Measurements from ENCODE around the gene RAB36.

The RAB36 gene

DNA sequence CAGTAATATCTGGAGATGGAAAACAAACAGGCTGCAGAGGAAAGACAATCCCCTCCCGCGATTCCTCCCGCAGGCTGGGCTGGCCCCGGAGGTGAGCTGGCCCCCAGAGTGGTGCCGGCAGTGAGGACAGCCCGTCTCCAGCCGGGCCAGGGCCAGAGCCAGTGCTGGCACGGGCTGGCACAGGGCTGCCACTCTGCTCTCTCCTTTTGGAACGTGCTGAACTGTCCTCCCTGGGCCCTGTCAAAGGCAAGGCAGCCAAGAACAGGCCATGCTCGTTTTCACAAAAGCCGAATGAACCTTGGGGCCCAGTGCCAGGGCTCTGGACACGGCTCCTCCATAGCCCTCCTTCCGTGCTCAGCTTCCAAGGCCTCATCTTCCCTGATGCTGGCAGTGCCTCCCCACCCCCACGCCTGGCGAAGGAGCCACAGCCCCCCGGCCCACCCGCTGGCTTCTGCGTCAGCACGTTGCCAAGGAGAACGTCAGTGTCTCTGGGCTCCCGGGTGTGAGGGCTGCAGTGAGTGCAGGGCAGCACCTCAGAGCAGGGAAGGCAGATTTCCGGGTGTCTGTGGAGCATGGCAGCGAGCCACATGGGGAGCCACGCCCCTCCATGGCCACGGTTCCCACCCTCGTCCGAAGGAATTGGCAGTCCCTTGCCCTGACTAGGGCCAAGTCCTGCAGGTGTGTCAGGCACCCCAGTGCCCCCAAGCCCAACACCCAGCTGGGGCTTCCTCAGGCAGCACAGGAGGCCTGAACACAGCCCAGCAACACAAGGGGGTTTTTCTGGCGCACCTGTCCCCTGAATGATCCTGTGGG, 46.4 kb upstream of the RAB36 start:
- Mint-ChIP-seq H3K9me3 (no peaks in the 10 kb centered on the region), H3K36me3 (ENCODE audit: low read depth) (no peaks in the 10 kb centered on the region), H3K27ac (no peak overlapping the region), H3K4me1 (peaks cover 31% of the 10 kb centered on the region), H3K27me3 (ENCODE audit: low read depth) (peaks cover 12% of the 10 kb centered on the region), H3K4me3 (no peak overlapping the region)
- TF ChIP-seq CTCF (IDR thresholded peaks at IDR 0.05; ENCODE audit: unreplicated experiment in 3 of 3) = no peak

- Mint-ChIP-seq H3K9me3 (no peaks in the 10 kb centered on the region), H3K4me1 (peaks cover 31% of the 10 kb centered on the region), H3K27me3 (ENCODE audit: low read depth) (peaks cover 13% of the 10 kb centered on the region), H3K4me3 (no peak overlapping the region), H3K27ac (no peak overlapping the region), H3K36me3 (ENCODE audit: low read depth) (no peaks in the 10 kb centered on the region)
- no peak for TF ChIP-seq CTCF (IDR thresholded peaks at IDR 0.05; ENCODE audit: unreplicated experiment in 3 of 3)
Observed at GRCh38 chr22:23099531-23099804, 45.8 kb upstream of the RAB36 start.

DNA sequence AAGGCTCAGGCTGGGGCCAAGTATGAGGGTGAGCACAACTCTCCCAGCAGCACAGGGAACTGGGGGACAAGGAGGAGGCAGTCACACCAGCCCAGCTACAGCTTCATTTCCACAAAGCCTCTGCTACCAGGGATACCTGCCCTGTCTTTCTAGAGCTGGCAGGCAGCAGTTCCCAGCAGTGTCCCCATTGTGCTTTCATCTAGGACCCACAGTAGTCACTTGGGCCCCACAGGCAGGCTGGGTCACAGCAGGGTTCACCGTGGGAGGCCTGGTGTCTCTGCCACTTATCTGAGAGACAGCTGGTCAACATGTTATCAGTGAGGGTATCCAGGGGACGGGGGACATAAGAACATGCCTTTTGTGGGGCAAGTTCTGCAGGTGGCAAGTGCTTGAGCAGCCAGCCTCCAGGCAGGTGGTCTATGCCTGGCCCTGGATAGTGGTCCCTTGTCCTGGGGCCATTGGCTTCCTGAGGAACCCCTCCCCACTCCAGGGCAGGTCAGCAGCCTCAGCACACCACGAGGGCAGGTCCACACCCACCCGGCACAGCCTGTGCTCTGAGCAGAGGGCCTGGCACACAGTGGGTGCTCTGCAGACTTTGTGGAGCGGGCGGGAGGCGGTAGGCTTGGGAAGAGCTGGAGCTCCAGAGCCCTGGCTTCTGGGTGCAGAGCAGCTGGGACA, 45.0 kb upstream of the RAB36 start:
- H3K9me3 Mint-ChIP-seq = no peaks in the 10 kb centered on the region
- peaks cover 15% of the 10 kb centered on the region for H3K27me3 Mint-ChIP-seq (ENCODE audit: low read depth)
- H3K4me1 Mint-ChIP-seq = peaks cover 31% of the 10 kb centered on the region
- peak overlapping the region in 1 of 3 experiments; percentile 22 for H3K27ac Mint-ChIP-seq
- TF ChIP-seq CTCF (IDR thresholded peaks at IDR 0.05; ENCODE audit: unreplicated experiment in 3 of 3) = no peak
- no peak overlapping the region for H3K4me3 Mint-ChIP-seq
- H3K36me3 Mint-ChIP-seq (ENCODE audit: low read depth) = no peaks in the 10 kb centered on the region

DNA sequence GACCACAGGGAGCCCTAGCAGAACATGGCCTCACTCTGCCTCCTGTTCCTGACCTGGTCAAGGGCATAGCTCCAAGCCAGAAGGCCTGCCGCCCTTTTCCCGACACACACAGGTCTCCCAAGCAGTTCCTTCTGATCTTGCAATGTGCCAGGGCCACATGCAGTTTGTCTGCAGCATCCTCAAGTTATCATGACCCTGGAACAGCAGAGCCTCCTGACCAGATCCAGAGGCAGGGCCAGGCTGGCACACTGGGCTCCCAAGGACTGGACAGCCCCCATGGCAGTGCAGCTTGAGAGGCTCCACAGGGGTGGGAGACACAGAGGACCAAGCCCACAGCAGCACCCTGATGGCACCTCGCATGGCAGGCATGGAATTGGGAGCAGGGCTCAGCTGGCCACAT, 43.8 kb upstream of the RAB36 start:
- Mint-ChIP-seq H3K27ac (no peak overlapping the region), H3K4me3 (no peak overlapping the region), H3K4me1 (peaks cover 28% of the 10 kb centered on the region), H3K9me3 (no peaks in the 10 kb centered on the region), H3K36me3 (ENCODE audit: low read depth) (no peaks in the 10 kb centered on the region), H3K27me3 (ENCODE audit: low read depth) (peaks cover 13% of the 10 kb centered on the region)
- TF ChIP-seq CTCF (IDR thresholded peaks at IDR 0.05; ENCODE audit: unreplicated experiment in 3 of 3) = no peak

- H3K4me3 Mint-ChIP-seq = no peak overlapping the region
- no peaks in the 10 kb centered on the region for H3K9me3 Mint-ChIP-seq
- H3K27ac Mint-ChIP-seq = no peak overlapping the region
- H3K4me1 Mint-ChIP-seq = peaks cover 32% of the 10 kb centered on the region
- H3K27me3 Mint-ChIP-seq (ENCODE audit: low read depth) = peaks cover 13% of the 10 kb centered on the region
- H3K36me3 Mint-ChIP-seq (ENCODE audit: low read depth) = no peaks in the 10 kb centered on the region
- no peak for TF ChIP-seq CTCF (IDR thresholded peaks at IDR 0.05; ENCODE audit: unreplicated experiment in 3 of 3)
Observed at GRCh38 chr22:23102002-23102655, 43.1 kb upstream of the RAB36 start.
